ENCODE data around the gene NCAM1. TPM values are rescaled to one million over a fixed set of nuclear protein-coding genes. Genes with fewer than 3 reads are reported as not detected.

NCAM1 gene
- total RNA-seq, 1 experiment from 2014 or later = 3.7 TPM

DNA sequence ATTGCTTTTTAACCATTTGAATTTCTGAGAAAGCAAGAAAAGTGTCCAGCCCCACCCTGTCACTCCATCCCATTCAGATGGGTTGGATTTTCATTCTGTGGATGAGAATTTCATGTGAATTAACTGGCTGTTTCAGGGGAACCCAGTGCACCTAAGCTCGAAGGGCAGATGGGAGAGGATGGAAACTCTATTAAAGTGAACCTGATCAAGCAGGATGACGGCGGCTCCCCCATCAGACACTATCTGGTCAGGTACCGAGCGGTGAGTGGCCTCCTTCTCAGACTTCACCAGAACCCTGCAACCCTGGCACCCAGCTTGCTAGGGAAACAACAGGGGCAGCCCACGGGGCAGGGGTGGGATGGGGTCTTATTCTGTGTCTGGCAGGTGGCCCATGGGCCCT lies 294.5 kb downstream of the NCAM1 start:
- no peak for DNase-seq
- peaks cover 16% of the 10 kb centered on the region for H3K27me3 Mint-ChIP-seq (ENCODE audit: unreplicated experiment)
- no peaks in the 10 kb centered on the region for H3K36me3 Mint-ChIP-seq (ENCODE audit: insufficient read depth, unreplicated experiment)
- H3K4me1 Mint-ChIP-seq (ENCODE audit: low read depth, unreplicated experiment) = no peaks in the 10 kb centered on the region
- H3K27ac Mint-ChIP-seq (ENCODE audit: unreplicated experiment) = no peak overlapping the region
- CTCF ChIA-PET = no interaction called here
- H3K4me3 Mint-ChIP-seq (ENCODE audit: low read depth, unreplicated experiment) = no peak overlapping the region
- H3K9me3 Mint-ChIP-seq (ENCODE audit: low read depth, unreplicated experiment) = no peaks in the 10 kb centered on the region
- TF ChIP-seq, protein P1, sequence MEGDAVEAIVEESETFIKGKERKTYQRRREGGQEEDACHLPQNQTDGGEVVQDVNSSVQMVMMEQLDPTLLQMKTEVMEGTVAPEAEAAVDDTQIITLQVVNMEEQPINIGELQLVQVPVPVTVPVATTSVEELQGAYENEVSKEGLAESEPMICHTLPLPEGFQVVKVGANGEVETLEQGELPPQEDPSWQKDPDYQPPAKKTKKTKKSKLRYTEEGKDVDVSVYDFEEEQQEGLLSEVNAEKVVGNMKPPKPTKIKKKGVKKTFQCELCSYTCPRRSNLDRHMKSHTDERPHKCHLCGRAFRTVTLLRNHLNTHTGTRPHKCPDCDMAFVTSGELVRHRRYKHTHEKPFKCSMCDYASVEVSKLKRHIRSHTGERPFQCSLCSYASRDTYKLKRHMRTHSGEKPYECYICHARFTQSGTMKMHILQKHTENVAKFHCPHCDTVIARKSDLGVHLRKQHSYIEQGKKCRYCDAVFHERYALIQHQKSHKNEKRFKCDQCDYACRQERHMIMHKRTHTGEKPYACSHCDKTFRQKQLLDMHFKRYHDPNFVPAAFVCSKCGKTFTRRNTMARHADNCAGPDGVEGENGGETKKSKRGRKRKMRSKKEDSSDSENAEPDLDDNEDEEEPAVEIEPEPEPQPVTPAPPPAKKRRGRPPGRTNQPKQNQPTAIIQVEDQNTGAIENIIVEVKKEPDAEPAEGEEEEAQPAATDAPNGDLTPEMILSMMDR (IDR thresholded peaks at IDR 0.05; ENCODE audit: unreplicated experiment) = no peak
- intact Hi-C loops (cut with micrococcal nuclease; ENCODE audit: unreplicated experiment) = no loop called here
- BruUV-seq (replicated peaks) = no TSS peak

DNA sequence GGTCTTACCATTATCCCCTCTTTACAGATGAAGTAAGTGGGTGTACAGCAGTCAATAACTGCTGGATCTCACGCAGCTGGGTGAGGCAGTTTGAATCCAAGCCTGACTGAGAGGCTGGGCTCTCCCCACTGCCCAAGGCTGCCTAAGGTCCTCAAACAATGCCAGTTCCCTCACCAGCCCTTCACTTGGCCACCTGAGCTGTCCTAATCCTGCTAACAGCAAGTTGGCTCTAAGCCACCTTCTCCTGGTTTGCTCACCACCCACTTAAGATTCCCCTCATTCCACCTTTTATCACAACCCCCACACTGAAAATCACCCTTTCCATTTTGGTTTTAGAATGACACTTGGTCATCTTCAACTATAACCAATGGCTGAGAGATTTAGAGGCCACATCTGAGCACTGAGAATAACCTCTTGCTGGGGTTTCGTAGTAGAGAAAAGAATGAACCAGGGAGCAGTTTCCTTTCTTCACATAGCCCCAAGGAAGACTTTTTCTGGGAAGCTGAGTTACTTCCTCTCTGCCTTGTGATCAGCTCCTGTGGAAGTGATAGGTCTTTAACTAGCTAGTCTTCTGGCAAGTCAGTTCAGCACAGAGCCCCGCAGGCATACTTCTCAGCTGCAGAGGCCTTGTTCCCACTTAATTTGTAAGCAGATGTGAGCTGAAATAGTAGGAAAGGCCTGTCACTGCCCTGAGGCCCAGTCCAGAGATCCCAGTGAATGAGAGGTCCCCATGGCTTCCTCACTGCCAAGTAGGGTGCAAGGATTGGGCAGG lies 295.4 kb downstream of the NCAM1 start:
- Mint-ChIP-seq H3K27ac (ENCODE audit: unreplicated experiment) (no peak overlapping the region), H3K36me3 (ENCODE audit: insufficient read depth, unreplicated experiment) (no peaks in the 10 kb centered on the region), H3K4me3 (ENCODE audit: low read depth, unreplicated experiment) (no peak overlapping the region), H3K9me3 (ENCODE audit: low read depth, unreplicated experiment) (no peaks in the 10 kb centered on the region), H3K4me1 (ENCODE audit: low read depth, unreplicated experiment) (no peaks in the 10 kb centered on the region), H3K27me3 (ENCODE audit: unreplicated experiment) (peaks cover 25% of the 10 kb centered on the region)
- CTCF ChIA-PET = no interaction called here
- TF ChIP-seq, protein P1 (IDR thresholded peaks at IDR 0.05; ENCODE audit: unreplicated experiment) = no peak
- intact Hi-C loops (cut with micrococcal nuclease; ENCODE audit: unreplicated experiment) = no loop called here
- no TSS peak for BruUV-seq (replicated peaks)
- no peak for DNase-seq

DNA sequence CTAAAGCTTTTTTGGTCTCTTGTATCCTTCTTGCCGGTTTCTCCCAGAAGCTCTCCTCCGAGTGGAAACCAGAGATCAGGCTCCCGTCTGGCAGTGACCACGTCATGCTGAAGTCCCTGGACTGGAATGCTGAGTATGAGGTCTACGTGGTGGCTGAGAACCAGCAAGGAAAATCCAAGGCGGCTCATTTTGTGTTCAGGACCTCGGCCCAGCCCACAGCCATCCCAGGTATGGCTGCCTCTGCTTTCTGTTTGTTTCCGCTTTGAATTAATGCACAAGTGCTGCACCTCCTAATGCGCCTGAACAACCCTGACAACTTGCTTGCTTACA lies 298.8 kb downstream of the NCAM1 start:
- CTCF ChIA-PET = interaction anchor here (0.7 kb wide), 2 partner anchors 211 to 879 kb away, joined by 6 read pairs; no protein-coding TSS in a partner anchor
- DNase-seq = no peak
- Mint-ChIP-seq H3K27me3 (ENCODE audit: unreplicated experiment) (peaks cover 30% of the 10 kb centered on the region), H3K4me1 (ENCODE audit: low read depth, unreplicated experiment) (no peaks in the 10 kb centered on the region), H3K4me3 (ENCODE audit: low read depth, unreplicated experiment) (no peak overlapping the region), H3K9me3 (ENCODE audit: low read depth, unreplicated experiment) (no peaks in the 10 kb centered on the region), H3K27ac (ENCODE audit: unreplicated experiment) (no peak overlapping the region), H3K36me3 (ENCODE audit: insufficient read depth, unreplicated experiment) (no peaks in the 10 kb centered on the region)
- TF ChIP-seq, protein P1 (IDR thresholded peaks at IDR 0.05; ENCODE audit: unreplicated experiment) = no peak
- BruUV-seq (replicated peaks) = no TSS peak
- intact Hi-C loops (cut with micrococcal nuclease; ENCODE audit: unreplicated experiment) = no loop called here

DNA sequence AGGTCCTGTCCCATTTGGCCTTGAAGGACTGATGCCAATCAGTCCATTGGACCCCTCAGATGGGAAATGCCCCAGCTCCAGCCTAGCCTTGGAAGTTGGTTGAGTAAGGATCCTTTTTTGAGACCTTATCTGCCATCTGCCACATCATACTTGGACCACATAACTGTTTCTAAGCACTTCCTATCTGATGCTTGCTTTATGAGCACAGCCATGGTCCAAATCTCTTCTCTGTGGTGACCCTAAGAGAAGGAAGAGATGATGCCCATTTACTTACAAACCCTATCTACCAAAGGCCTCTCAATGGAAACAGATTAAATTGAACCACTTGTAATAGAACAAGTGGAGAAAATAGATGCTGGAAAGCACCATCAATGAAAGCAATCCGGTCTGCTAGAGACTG lies 299.3 kb downstream of the NCAM1 start:
- Mint-ChIP-seq H3K27ac (ENCODE audit: unreplicated experiment) (no peak overlapping the region), H3K27me3 (ENCODE audit: unreplicated experiment) (peaks cover 29% of the 10 kb centered on the region), H3K36me3 (ENCODE audit: insufficient read depth, unreplicated experiment) (no peaks in the 10 kb centered on the region), H3K9me3 (ENCODE audit: low read depth, unreplicated experiment) (no peaks in the 10 kb centered on the region), H3K4me1 (ENCODE audit: low read depth, unreplicated experiment) (no peaks in the 10 kb centered on the region), H3K4me3 (ENCODE audit: low read depth, unreplicated experiment) (no peak overlapping the region)
- TF ChIP-seq, protein P1 (IDR thresholded peaks at IDR 0.05; ENCODE audit: unreplicated experiment) = no peak
- no peak for DNase-seq
- CTCF ChIA-PET = no interaction called here
- no TSS peak for BruUV-seq (replicated peaks)
- intact Hi-C loops (cut with micrococcal nuclease; ENCODE audit: unreplicated experiment) = no loop called here

Data from Calu3 (cell line).